OCI-LY1 (cell line): Measurements from ENCODE around the gene AGFG2.

Experiments
- H2AFZ ChIP-seq: fragments of 200-600 bp; sonication (generic), shearing (Covaris generic); 2 replicates; pipeline ENCODE4 v1.6.0; 2014; ENCODE audit warnings: antibody characterized with exemption, mild to moderate bottlenecking, low read length
- H3F3A ChIP-seq: fragments of 200-600 bp; sonication (generic), shearing (Covaris generic); 2 replicates; pipeline ENCODE4 v1.6.0; 2014; ENCODE audit warnings: mild to moderate bottlenecking, antibody characterized with exemption, low read length, moderate library complexity; ENCODE audit not compliant: insufficient read depth
- H3K27ac ChIP-seq: fragments of 200-600 bp; sonication (generic); 2 replicates; pipeline ENCODE4 v1.5.1; 2014; ENCODE audit warnings: low read length, mixed run types, mild to moderate bottlenecking, low read depth; ENCODE audit not compliant: poor library complexity, severe bottlenecking
- H3K27me3 ChIP-seq: fragments of 200-600 bp; sonication (generic); 2 replicates; pipeline ENCODE4 v1.6.0; 2014; ENCODE audit warnings: antibody characterized with exemption, mild to moderate bottlenecking, low read length, moderate library complexity; ENCODE audit not compliant: insufficient read depth
- H3K36me3 ChIP-seq: fragments of 200-600 bp; sonication (generic); 2 replicates; pipeline ENCODE4 v1.6.1; 2014; ENCODE audit warnings: mild to moderate bottlenecking, antibody characterized with exemption, low read length, moderate library complexity, mixed read lengths; ENCODE audit not compliant: insufficient read depth
- H3K4me1 ChIP-seq: fragments of 200-600 bp; sonication (generic); 2 replicates; pipeline ENCODE4 v1.5.1; 2014; ENCODE audit warnings: mild to moderate bottlenecking, low read length, moderate library complexity; ENCODE audit not compliant: insufficient read depth, severe bottlenecking
- H3K4me2 ChIP-seq: fragments of 200-600 bp; sonication (generic), shearing (Covaris generic); 2 replicates; pipeline ENCODE4 v1.6.1; 2014; ENCODE audit warnings: low read length
- H3K4me3 ChIP-seq: fragments of 200-600 bp; sonication (generic); 2 replicates; pipeline ENCODE4 v1.5.1; 2014; ENCODE audit warnings: low read length, low read depth, mild to moderate bottlenecking, mixed read lengths; ENCODE audit not compliant: poor library complexity, severe bottlenecking
- H3K79me2 ChIP-seq: fragments of 200-600 bp; shearing (Covaris generic); 2 replicates; pipeline ENCODE4 v1.6.1; 2016; ENCODE audit warnings: mixed run types, low read length, mixed read lengths; ENCODE audit not compliant: insufficient read depth
- H3K9ac ChIP-seq: fragments of 200-600 bp; sonication (generic), shearing (Covaris generic); 2 replicates; pipeline ENCODE4 v1.6.1; 2014; ENCODE audit warnings: mild to moderate bottlenecking, low read length, mixed read lengths
- H3K9me2 ChIP-seq: fragments of 200-600 bp; sonication (generic), shearing (Covaris generic); 2 replicates; pipeline ENCODE4 v1.6.1; 2014; ENCODE audit warnings: low read depth, mild to moderate bottlenecking, low read length, mixed read lengths
- H3K9me3 ChIP-seq: fragments of 200-600 bp; shearing (Covaris generic); 2 replicates; pipeline ENCODE4 v1.6.1; 2014; ENCODE audit warnings: low read length, mixed read lengths
- H4K20me1 ChIP-seq: fragments of 200-600 bp; sonication (generic), shearing (Covaris generic); 2 replicates; pipeline ENCODE4 v1.6.0; 2016; ENCODE audit warnings: mild to moderate bottlenecking, low read length; ENCODE audit not compliant: insufficient read depth
- EZH2 ChIP-seq: fragments of 200-600 bp; sonication (generic), shearing (Covaris generic); IDR thresholded peaks from 2 replicates; pipeline ENCODE4 v1.8.0; 2017; ENCODE audit warnings: borderline replicate concordance, mixed run types, mild to moderate bottlenecking, antibody characterized with exemption, low read length, moderate library complexity, mixed read lengths
- TF ChIP-seq, protein P1 (sequence below): fragments of 200-600 bp; sonication (generic), shearing (Covaris generic); IDR thresholded peaks from 2 replicates; pipeline ENCODE4 v1.5.1; 2017; ENCODE audit warnings: mild to moderate bottlenecking, antibody characterized with exemption, low read length, moderate library complexity, mixed read lengths

The AGFG2 gene

DNA sequence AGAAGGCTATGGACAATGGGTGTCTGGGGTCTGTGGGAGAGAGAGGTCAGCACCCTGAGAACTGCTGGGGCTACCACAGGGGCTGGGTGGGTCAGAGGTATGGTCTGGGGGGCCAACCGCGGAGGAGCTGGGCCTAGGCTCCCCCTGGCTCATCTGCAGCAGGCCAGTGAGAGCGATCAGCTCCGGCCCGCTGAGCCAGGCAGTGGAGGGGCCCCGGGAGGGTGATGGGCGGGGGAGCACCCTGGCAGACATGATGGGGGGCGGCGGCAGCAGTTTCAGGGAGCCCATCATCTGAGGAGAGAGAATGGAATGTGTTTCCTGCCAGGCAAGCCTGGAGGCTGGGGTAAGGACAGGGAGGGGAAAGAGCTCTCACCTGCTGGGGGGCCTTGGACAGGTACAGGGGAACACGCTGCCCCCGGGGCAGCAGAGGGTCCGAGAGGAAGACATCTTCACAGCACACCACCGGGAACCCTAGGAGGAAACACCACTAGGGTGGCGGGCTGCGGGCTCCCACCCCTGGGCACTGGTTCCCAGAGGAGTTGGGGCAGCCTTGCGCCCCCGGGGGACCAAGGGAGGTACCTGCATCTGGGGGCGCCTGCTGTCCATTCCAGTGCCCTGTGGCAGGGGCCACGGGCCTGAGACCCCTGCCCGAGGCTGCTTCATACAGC is 33.4 kb downstream of the AGFG2 start:
- Histone ChIP-seq H3K4me3 (no peak overlapping the region), H4K20me1 (no peaks in the 10 kb centered on the region), H3K9ac (no peak overlapping the region), H3K4me2 (no peak overlapping the region), H3K4me1 (peaks cover 31% of the 10 kb centered on the region), H2AFZ (no peak overlapping the region), H3K27me3 (0 out of 2 replicates have a peak, but pooled peaks cover 5% of the 10 kb centered on the region), H3K79me2 (no peaks in the 10 kb centered on the region), H3K9me2 (no peaks in the 10 kb centered on the region), H3K9me3 (no peaks in the 10 kb centered on the region), H3K36me3 (peaks cover 42% of the 10 kb centered on the region), H3K27ac (no peak overlapping the region), H3F3A (no peaks in the 10 kb centered on the region)
- no peak for TF ChIP-seq EZH2
- TF ChIP-seq, protein P1, sequence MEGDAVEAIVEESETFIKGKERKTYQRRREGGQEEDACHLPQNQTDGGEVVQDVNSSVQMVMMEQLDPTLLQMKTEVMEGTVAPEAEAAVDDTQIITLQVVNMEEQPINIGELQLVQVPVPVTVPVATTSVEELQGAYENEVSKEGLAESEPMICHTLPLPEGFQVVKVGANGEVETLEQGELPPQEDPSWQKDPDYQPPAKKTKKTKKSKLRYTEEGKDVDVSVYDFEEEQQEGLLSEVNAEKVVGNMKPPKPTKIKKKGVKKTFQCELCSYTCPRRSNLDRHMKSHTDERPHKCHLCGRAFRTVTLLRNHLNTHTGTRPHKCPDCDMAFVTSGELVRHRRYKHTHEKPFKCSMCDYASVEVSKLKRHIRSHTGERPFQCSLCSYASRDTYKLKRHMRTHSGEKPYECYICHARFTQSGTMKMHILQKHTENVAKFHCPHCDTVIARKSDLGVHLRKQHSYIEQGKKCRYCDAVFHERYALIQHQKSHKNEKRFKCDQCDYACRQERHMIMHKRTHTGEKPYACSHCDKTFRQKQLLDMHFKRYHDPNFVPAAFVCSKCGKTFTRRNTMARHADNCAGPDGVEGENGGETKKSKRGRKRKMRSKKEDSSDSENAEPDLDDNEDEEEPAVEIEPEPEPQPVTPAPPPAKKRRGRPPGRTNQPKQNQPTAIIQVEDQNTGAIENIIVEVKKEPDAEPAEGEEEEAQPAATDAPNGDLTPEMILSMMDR, result 0 out of 2 replicates have a peak, but pooled peaks have one; percentile 4

DNA sequence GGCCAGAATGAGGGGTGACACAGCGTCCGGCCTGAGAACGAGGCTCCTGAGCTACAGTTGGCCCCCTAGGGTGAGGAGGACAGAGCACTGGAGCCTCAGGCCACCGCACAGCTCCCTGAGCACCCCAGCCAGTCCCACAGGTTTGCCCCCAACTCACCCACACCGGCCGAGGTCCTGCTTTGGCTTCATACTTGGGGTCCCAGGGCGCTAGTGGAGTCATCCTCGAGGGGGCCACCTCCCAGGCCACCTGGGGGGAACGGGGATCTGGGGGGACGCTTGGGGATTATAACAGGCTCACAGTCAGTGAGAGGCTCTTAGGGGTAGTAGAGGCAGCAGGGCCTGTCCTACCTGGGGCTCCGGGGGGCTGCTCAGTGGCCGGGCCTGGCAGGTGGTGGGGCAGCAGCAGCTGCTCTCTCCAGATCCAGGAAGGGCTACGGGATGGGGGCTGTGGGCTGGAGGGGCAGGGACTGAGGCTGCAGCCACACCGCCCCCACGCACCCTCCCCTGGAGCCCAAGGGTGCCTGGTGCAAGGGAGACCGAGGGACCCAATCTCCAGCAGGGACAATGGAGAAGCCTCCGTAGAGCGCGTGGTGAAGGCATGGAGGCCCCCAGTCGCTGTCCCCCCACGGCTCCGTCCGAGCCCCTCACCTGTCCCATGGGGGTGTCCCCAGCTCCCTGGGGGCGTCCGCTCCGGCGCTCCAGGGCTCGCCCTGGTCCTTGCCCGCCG is 34.1 kb downstream of the AGFG2 start:
- Histone ChIP-seq H3K4me3 (no peak overlapping the region), H3K36me3 (peaks cover 49% of the 10 kb centered on the region), H3K4me2 (no peak overlapping the region), H3F3A (no peaks in the 10 kb centered on the region), H4K20me1 (no peaks in the 10 kb centered on the region), H3K9me2 (no peaks in the 10 kb centered on the region), H2AFZ (no peak overlapping the region), H3K4me1 (peaks cover 25% of the 10 kb centered on the region), H3K79me2 (no peaks in the 10 kb centered on the region), H3K27me3 (0 out of 2 replicates have a peak, but pooled peaks cover 5% of the 10 kb centered on the region), H3K9me3 (no peaks in the 10 kb centered on the region), H3K9ac (no peak overlapping the region), H3K27ac (no peak overlapping the region)
- TF ChIP-seq EZH2, result no peak
- TF ChIP-seq, protein P1, result no peak

DNA sequence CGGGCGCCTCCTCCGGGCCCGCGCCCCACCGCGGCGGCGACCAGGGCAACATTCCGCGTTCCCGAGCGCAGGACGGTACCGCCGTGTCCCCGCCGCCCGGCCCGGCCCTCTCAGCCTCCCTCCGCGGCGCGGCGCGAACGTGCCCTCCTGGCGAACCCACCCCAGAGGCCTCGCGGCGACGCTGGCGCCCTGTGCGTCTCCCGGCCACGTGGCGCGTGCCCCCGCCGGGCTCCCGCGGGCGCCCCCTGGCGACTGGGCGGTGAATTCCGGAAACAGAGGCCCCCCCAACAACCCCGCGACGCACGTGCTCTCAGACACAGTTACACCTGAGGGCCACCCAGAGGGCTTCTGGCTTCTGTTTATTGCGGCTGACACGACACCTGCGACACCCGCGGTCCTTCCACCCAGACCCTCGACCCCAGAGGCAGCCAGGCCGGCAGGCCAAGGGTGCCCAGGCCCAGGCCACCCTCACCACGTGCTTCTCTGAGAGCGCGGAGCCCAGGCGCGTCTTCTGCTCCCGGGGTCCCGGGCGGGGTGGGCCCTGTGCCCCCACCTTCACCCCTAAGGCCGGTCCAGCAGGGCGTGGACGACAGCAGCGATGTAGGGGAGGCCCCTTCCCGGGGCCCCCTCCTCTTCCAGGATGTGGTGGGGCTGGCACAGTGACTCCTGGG is 34.8 kb downstream of the AGFG2 start, which contains the start of gene SAP25:
Gene SAP25 (minus strand): TSS at position 210 of the 671 bp plus-strand sequence. CDS start 158 bp downstream, at position 52.
- Histone ChIP-seq H3K9me3 (no peaks in the 10 kb centered on the region), H3K4me3 (no peak within 1 kb of the TSS), H3K9me2 (no peaks in the 10 kb centered on the region), H3K36me3 (peaks cover 56% of the 10 kb centered on the region), H3K4me1 (peaks cover 25% of the 10 kb centered on the region), H4K20me1 (no peaks in the 10 kb centered on the region), H2AFZ (no peak within 1 kb of the TSS), H3K79me2 (no peaks in the 10 kb centered on the region), H3K27ac (no peak within 1 kb of the TSS), H3K9ac (no peak within 1 kb of the TSS), H3K4me2 (no peak within 1 kb of the TSS), H3F3A (no peaks in the 10 kb centered on the region), H3K27me3 (0 out of 2 replicates have a peak, but pooled peaks cover 4% of the 10 kb centered on the region)
- no peak for TF ChIP-seq EZH2
- TF ChIP-seq, protein P1, result peak; percentile 34
